ENCODE data around the gene STX4. TPM values are rescaled to one million over a fixed set of nuclear protein-coding genes. Genes with fewer than 3 reads are reported as not detected.
A peak's percentile ranks its signal among the peaks of the same experiment; 100 is the strongest.

Gene STX4
- total RNA-seq, 1 donor = 49.0 TPM

GRCh38 chr16:31061813-31062440 is 28.6 kb downstream of the STX4 start:
- DNase-seq (ENCODE audit: low read depth in 2 of 3, low spot score in 2 of 3) = no peak

- no peak for DNase-seq (ENCODE audit: low read depth in 2 of 3, low spot score in 2 of 3)
Observed at GRCh38 chr16:31063495-31063842, 30.1 kb downstream of the STX4 start.

- peak in 1 of 3 donors; percentile 9 for DNase-seq (ENCODE audit: low read depth in 2 of 3, low spot score in 2 of 3)
Observed at GRCh38 chr16:31063843-31064611, 30.7 kb downstream of the STX4 start.

GRCh38 chr16:31064882-31065461 is 31.6 kb downstream of the STX4 start:
- peak in 1 of 3 donors; percentile 13 for DNase-seq (ENCODE audit: low read depth in 2 of 3, low spot score in 2 of 3)

GRCh38 chr16:31067342-31067741 is 34.0 kb downstream of the STX4 start:
- DNase-seq (ENCODE audit: low read depth in 2 of 3, low spot score in 2 of 3) = no peak

GRCh38 chr16:31071861-31072260 is 38.5 kb downstream of the STX4 start:
- DNase-seq (ENCODE audit: low read depth in 2 of 3, low spot score in 2 of 3) = no peak

- DNase-seq (ENCODE audit: low read depth in 2 of 3, low spot score in 2 of 3) = no peak
Observed at GRCh38 chr16:31072540-31073141, 39.3 kb downstream of the STX4 start.

GRCh38 chr16:31073142-31073969 is 40.0 kb downstream of the STX4 start:
- peak; percentile 71 to 86 (median 84) for DNase-seq (ENCODE audit: low read depth in 2 of 3, low spot score in 2 of 3)

GRCh38 chr16:31073970-31074813 is 40.8 kb downstream of the STX4 start, which contains the start of the genes ZNF646 and ZNF668:
Gene ZNF646, plus strand, starts transcription at chr16:31074422. Its CDS starts 1,903 bp downstream, at chr16:31076325.
Gene ZNF668, minus strand, starts transcription at chr16:31074240. Its CDS starts 9,781 bp downstream, at chr16:31064459.
- peak; percentile 88 to 100 (median 99) for DNase-seq (ENCODE audit: low read depth in 2 of 3, low spot score in 2 of 3)

- DNase-seq (ENCODE audit: low read depth in 2 of 3, low spot score in 2 of 3) = no peak
Observed at GRCh38 chr16:31074814-31075183, 41.4 kb downstream of the STX4 start.

- no peak for DNase-seq (ENCODE audit: low read depth in 2 of 3, low spot score in 2 of 3)
Observed at GRCh38 chr16:31076319-31076718, 43.0 kb downstream of the STX4 start.

- DNase-seq (ENCODE audit: low read depth in 2 of 3, low spot score in 2 of 3) = no peak
Observed at GRCh38 chr16:31077024-31077423, 43.7 kb downstream of the STX4 start.

GRCh38 chr16:31077592-31078396 is 44.4 kb downstream of the STX4 start:
- DNase-seq (ENCODE audit: low read depth in 2 of 3, low spot score in 2 of 3) = no peak

GRCh38 chr16:31078597-31079341 is 45.4 kb downstream of the STX4 start:
- DNase-seq (ENCODE audit: low read depth in 2 of 3, low spot score in 2 of 3) = no peak

GRCh38 chr16:31079342-31079944 is 46.1 kb downstream of the STX4 start:
- no peak for DNase-seq (ENCODE audit: low read depth in 2 of 3, low spot score in 2 of 3)

- no peak for DNase-seq (ENCODE audit: low read depth in 2 of 3, low spot score in 2 of 3)
Observed at GRCh38 chr16:31080035-31080629, 46.8 kb downstream of the STX4 start.

- no peak for DNase-seq (ENCODE audit: low read depth in 2 of 3, low spot score in 2 of 3)
Observed at GRCh38 chr16:31080756-31081419, 47.5 kb downstream of the STX4 start.

All from hematopoietic multipotent progenitor cell (in vitro differentiated cells).